ENCODE measurements around the gene IQCB1. TPM values are rescaled to one million over a fixed set of nuclear protein-coding genes. Genes with fewer than 3 reads are reported as not detected.

Gene IQCB1
- total RNA-seq, 1 donor from 2014 or later: 89.6 TPM

- H3K9me3 ChIP-seq (ENCODE audit: low read depth): no peaks in the 10 kb centered on the region
- no peak overlapping the region for H3K4me2 ChIP-seq
- TF ChIP-seq EZH2phosphoT487 (IDR thresholded peaks at IDR 0.05): no peak
- TF ChIP-seq, protein P1, sequence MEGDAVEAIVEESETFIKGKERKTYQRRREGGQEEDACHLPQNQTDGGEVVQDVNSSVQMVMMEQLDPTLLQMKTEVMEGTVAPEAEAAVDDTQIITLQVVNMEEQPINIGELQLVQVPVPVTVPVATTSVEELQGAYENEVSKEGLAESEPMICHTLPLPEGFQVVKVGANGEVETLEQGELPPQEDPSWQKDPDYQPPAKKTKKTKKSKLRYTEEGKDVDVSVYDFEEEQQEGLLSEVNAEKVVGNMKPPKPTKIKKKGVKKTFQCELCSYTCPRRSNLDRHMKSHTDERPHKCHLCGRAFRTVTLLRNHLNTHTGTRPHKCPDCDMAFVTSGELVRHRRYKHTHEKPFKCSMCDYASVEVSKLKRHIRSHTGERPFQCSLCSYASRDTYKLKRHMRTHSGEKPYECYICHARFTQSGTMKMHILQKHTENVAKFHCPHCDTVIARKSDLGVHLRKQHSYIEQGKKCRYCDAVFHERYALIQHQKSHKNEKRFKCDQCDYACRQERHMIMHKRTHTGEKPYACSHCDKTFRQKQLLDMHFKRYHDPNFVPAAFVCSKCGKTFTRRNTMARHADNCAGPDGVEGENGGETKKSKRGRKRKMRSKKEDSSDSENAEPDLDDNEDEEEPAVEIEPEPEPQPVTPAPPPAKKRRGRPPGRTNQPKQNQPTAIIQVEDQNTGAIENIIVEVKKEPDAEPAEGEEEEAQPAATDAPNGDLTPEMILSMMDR (IDR thresholded peaks at IDR 0.05): peak; percentile 67
- H3K27ac Mint-ChIP-seq: no peak overlapping the region
- no peaks in the 10 kb centered on the region for H3K36me3 Mint-ChIP-seq
- no peak overlapping the region for H3K9ac ChIP-seq
- H3K79me2 ChIP-seq (ENCODE audit: low read depth): no peaks in the 10 kb centered on the region
- no peak overlapping the region for H3K27ac ChIP-seq
- H3K4me3 ChIP-seq: no peak overlapping the region
- no peaks in the 10 kb centered on the region for H3F3A ChIP-seq (ENCODE audit: low read depth)
- H3K27me3 Mint-ChIP-seq (ENCODE audit: insufficient read depth, low read depth): no peaks in the 10 kb centered on the region
- H3K4me1 ChIP-seq: no peaks in the 10 kb centered on the region
- H3K9me3 Mint-ChIP-seq: no peaks in the 10 kb centered on the region
- DNase-seq (ENCODE audit: low spot score): peak; percentile 49
- H3K4me1 Mint-ChIP-seq: no peaks in the 10 kb centered on the region
- no peaks in the 10 kb centered on the region for H3K27me3 ChIP-seq
- no peak overlapping the region for H3K4me3 Mint-ChIP-seq
- no peaks in the 10 kb centered on the region for H4K20me1 ChIP-seq (ENCODE audit: low read depth)
- no peak overlapping the region for H2AFZ ChIP-seq (replicated peaks)
- H3K36me3 ChIP-seq: no peaks in the 10 kb centered on the region
Observed at GRCh38 chr3:121855555-121855954, 20.7 kb upstream of the IQCB1 start.

GRCh38 chr3:121852256-121852655, 17.4 kb upstream of the IQCB1 start:
- Histone ChIP-seq H3K27me3 (no peaks in the 10 kb centered on the region), H2AFZ (replicated peaks) (no peak overlapping the region), H3K36me3 (no peaks in the 10 kb centered on the region), H3K4me3 (no peak overlapping the region), H3K79me2 (ENCODE audit: low read depth) (no peaks in the 10 kb centered on the region), H3K9me3 (ENCODE audit: low read depth) (no peaks in the 10 kb centered on the region), H3K9ac (no peak overlapping the region), H3K4me1 (no peaks in the 10 kb centered on the region), H4K20me1 (ENCODE audit: low read depth) (no peaks in the 10 kb centered on the region), H3K4me2 (no peak overlapping the region), H3F3A (ENCODE audit: low read depth) (no peaks in the 10 kb centered on the region), H3K27ac (no peak overlapping the region)
- H3K9me3 Mint-ChIP-seq: no peaks in the 10 kb centered on the region
- H3K27ac Mint-ChIP-seq: no peak overlapping the region
- TF ChIP-seq, protein P1 (IDR thresholded peaks at IDR 0.05): no peak
- TF ChIP-seq EZH2phosphoT487 (IDR thresholded peaks at IDR 0.05): no peak
- TF ChIP-seq EZH2 (IDR thresholded peaks at IDR 0.05): no peak
- H3K27me3 Mint-ChIP-seq (ENCODE audit: insufficient read depth, low read depth): no peaks in the 10 kb centered on the region
- DNase-seq (ENCODE audit: low spot score): no peak
- no peak overlapping the region for H3K4me3 Mint-ChIP-seq
- H3K4me1 Mint-ChIP-seq: no peaks in the 10 kb centered on the region
- H3K36me3 Mint-ChIP-seq: no peaks in the 10 kb centered on the region

GRCh38 chr3:121844892-121845291, 10.0 kb upstream of the IQCB1 start:
- Mint-ChIP-seq H3K4me3 (no peak overlapping the region), H3K27me3 (ENCODE audit: insufficient read depth, low read depth) (no peaks in the 10 kb centered on the region), H3K36me3 (peaks cover 4% of the 10 kb centered on the region), H3K4me1 (no peaks in the 10 kb centered on the region), H3K9me3 (peaks cover 3% of the 10 kb centered on the region), H3K27ac (no peak overlapping the region)
- Histone ChIP-seq H3K79me2 (ENCODE audit: low read depth) (no peaks in the 10 kb centered on the region), H3K4me1 (no peaks in the 10 kb centered on the region), H3K27me3 (no peaks in the 10 kb centered on the region), H3K9ac (no peak overlapping the region), H3K27ac (no peak overlapping the region), H2AFZ (replicated peaks) (no peak overlapping the region), H3K9me3 (ENCODE audit: low read depth) (no peaks in the 10 kb centered on the region), H3K4me3 (no peak overlapping the region), H3K36me3 (no peaks in the 10 kb centered on the region), H3K4me2 (no peak overlapping the region), H3F3A (ENCODE audit: low read depth) (no peaks in the 10 kb centered on the region), H4K20me1 (ENCODE audit: low read depth) (no peaks in the 10 kb centered on the region)
- TF ChIP-seq, protein P1 (IDR thresholded peaks at IDR 0.05): no peak
- TF ChIP-seq EZH2phosphoT487 (IDR thresholded peaks at IDR 0.05) (no peak), EZH2 (IDR thresholded peaks at IDR 0.05) (no peak)
- DNase-seq (ENCODE audit: low spot score): no peak

Data from neural progenitor cell (in vitro differentiated cells).